SK-N-SH treated with all-trans-retinoic acid at 6 μM for 48 hours (cell line): Measurements from ENCODE around the gene NID1.

Experiments
- ARNTL ChIP-seq: fragments of 450-650 bp; formaldehyde crosslinking; IDR thresholded peaks from 2 replicates; pipeline ENCODE4 v1.5.0; 2020; ENCODE audit warnings: low read depth, mild to moderate bottlenecking, moderate library complexity, borderline replicate concordance
- PATZ1 ChIP-seq: fragments of 250-450 bp; sonication (Bioruptor Pico); IDR thresholded peaks from 2 replicates; pipeline ENCODE4 v1.8.0; 2020; ENCODE audit warnings: mild to moderate bottlenecking, moderate library complexity, borderline replicate concordance
- ZC3H10 ChIP-seq: fragments of 250-450 bp; sonication (Bioruptor Pico); IDR thresholded peaks from 2 replicates; pipeline ENCODE4 v1.5.1; 2021; ENCODE audit warnings: mild to moderate bottlenecking, moderate library complexity
- ZFP30 ChIP-seq: fragments of 450-650 bp; formaldehyde crosslinking; IDR thresholded peaks from 2 replicates; pipeline ENCODE4 v1.5.0; 2022; ENCODE audit warnings: mild to moderate bottlenecking, moderate library complexity
- ZNF565 ChIP-seq: fragments of 450-650 bp; formaldehyde crosslinking; conservative IDR thresholded peaks from 2 replicates; pipeline ENCODE4 v1.5.0; 2020; ENCODE audit warnings: low read depth, mild to moderate bottlenecking, moderate library complexity

GRCh38 chr1:236010443-236010842, 54.4 kb downstream of the NID1 start:
- TF ChIP-seq PATZ1 (no peak), ZNF565 (CRISPR knock-in tag) (no peak), ZC3H10 (CRISPR knock-in tag) (no peak), ZFP30 (no peak), ARNTL (no peak)
